ENCODE results near the gene GALNT16.

DNA sequence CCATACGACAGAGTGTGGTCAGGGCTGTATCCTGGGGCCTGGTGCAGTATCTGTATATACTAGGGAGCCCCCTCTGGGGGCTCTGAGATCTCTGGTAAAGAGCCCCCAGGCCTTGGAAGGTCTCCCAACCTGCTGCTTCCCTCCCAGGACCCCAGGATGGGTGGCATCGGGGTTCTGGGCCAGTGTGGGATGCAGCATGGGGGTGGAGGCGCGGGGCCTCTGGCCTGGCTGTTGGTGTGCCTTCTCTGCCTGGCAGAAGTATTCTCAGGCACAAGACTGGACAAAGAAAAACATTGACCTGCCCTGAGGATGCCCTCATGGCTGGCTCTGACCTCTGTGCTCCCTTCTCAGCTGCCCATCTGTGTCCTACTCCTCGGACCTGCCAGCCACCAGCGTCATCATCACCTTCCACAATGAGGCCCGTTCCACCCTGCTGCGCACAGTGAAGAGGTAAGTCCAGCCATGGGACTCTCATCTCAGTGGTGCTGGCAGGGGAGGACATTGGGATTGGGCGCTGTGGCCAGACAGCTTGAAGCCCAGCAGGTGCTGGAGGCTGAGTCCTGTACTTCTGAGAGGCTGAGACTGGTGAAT, 64.5 kb downstream of the GALNT16 start:
- TF ChIP-seq, protein P1, sequence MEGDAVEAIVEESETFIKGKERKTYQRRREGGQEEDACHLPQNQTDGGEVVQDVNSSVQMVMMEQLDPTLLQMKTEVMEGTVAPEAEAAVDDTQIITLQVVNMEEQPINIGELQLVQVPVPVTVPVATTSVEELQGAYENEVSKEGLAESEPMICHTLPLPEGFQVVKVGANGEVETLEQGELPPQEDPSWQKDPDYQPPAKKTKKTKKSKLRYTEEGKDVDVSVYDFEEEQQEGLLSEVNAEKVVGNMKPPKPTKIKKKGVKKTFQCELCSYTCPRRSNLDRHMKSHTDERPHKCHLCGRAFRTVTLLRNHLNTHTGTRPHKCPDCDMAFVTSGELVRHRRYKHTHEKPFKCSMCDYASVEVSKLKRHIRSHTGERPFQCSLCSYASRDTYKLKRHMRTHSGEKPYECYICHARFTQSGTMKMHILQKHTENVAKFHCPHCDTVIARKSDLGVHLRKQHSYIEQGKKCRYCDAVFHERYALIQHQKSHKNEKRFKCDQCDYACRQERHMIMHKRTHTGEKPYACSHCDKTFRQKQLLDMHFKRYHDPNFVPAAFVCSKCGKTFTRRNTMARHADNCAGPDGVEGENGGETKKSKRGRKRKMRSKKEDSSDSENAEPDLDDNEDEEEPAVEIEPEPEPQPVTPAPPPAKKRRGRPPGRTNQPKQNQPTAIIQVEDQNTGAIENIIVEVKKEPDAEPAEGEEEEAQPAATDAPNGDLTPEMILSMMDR (IDR thresholded peaks at IDR 0.05; ENCODE audit: insufficient read depth, low read length) = no peak
- no peak for TF ChIP-seq SPI1 (IDR thresholded peaks at IDR 0.05; ENCODE audit: borderline replicate concordance, low read depth)
- no peak for TF ChIP-seq POLR2AphosphoS5 (IDR thresholded peaks at IDR 0.05; ENCODE audit: low read depth)
- TF ChIP-seq, protein P2, sequence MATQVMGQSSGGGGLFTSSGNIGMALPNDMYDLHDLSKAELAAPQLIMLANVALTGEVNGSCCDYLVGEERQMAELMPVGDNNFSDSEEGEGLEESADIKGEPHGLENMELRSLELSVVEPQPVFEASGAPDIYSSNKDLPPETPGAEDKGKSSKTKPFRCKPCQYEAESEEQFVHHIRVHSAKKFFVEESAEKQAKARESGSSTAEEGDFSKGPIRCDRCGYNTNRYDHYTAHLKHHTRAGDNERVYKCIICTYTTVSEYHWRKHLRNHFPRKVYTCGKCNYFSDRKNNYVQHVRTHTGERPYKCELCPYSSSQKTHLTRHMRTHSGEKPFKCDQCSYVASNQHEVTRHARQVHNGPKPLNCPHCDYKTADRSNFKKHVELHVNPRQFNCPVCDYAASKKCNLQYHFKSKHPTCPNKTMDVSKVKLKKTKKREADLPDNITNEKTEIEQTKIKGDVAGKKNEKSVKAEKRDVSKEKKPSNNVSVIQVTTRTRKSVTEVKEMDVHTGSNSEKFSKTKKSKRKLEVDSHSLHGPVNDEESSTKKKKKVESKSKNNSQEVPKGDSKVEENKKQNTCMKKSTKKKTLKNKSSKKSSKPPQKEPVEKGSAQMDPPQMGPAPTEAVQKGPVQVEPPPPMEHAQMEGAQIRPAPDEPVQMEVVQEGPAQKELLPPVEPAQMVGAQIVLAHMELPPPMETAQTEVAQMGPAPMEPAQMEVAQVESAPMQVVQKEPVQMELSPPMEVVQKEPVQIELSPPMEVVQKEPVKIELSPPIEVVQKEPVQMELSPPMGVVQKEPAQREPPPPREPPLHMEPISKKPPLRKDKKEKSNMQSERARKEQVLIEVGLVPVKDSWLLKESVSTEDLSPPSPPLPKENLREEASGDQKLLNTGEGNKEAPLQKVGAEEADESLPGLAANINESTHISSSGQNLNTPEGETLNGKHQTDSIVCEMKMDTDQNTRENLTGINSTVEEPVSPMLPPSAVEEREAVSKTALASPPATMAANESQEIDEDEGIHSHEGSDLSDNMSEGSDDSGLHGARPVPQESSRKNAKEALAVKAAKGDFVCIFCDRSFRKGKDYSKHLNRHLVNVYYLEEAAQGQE (IDR thresholded peaks at IDR 0.05; ENCODE audit: insufficient replicate concordance, low read depth) = no peak
